ENCODE results near the gene LRIT2.
"Not testable (repeated sequence)": the region's sequence is repeated elsewhere in the genome, so short reads cannot be mapped to it uniquely, and the experiment has no call there.

The LRIT2 gene

GRCh38 chr10:84185526-84186175 is 39.7 kb downstream of the LRIT2 start:
- H3F3A ChIP-seq (ENCODE audit: control insufficient read depth, insufficient read depth): no peaks in the 10 kb centered on the region
- H3K27me3 ChIP-seq (ENCODE audit: control insufficient read depth, low read length): no peaks in the 10 kb centered on the region
- H3K36me3 ChIP-seq (ENCODE audit: control insufficient read depth, low read length): no peaks in the 10 kb centered on the region
- H3K27ac ChIP-seq (ENCODE audit: low read depth, low read length): no peak overlapping the region
- H3K4me1 ChIP-seq (ENCODE audit: control insufficient read depth, low read length): no peaks in the 10 kb centered on the region
- H3K79me2 ChIP-seq (ENCODE audit: control insufficient read depth, low read length): no peaks in the 10 kb centered on the region
- no peaks in the 10 kb centered on the region for H3K9me2 ChIP-seq (replicated peaks; ENCODE audit: control insufficient read depth, low read length)
- H3K9me3 ChIP-seq (ENCODE audit: control insufficient read depth, insufficient read depth, low read length): no peaks in the 10 kb centered on the region
- TF ChIP-seq CTCF (IDR thresholded peaks at IDR 0.05; ENCODE audit: low read depth, low read length, poor library complexity, severe bottlenecking): no peak
- TF ChIP-seq EZH2phosphoT487 (IDR thresholded peaks at IDR 0.05; ENCODE audit: borderline replicate concordance, low read length): no peak
- no peaks in the 10 kb centered on the region for H4K20me1 ChIP-seq (ENCODE audit: control insufficient read depth, insufficient read depth, low read depth, low read length)
- no peak overlapping the region for H3K4me3 ChIP-seq (ENCODE audit: low read length)
- no peak overlapping the region for H3K4me2 ChIP-seq (ENCODE audit: low read length)

DNA sequence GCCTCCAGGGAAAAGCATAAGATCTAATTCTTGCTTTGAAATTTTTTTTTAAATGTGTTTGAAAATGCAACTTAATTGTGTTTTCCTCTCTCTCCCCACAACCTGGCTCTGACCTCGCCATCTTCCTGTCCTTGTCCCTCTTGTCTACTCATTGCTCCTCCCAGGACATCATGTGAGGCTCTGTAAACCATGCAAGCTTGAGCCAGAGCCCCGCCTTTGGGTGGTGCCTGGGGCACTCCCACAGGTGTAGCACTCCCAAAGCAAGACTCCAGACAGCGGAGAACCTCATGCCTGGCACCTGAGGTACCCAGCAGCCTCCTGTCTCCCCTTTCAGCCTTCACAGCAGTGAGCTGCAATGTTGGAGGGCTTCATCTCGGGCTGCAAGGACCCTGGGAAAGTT is 40.8 kb downstream of the LRIT2 start:
- Histone ChIP-seq H3K9me3 (ENCODE audit: control insufficient read depth, insufficient read depth, low read length) (no peaks in the 10 kb centered on the region), H3K4me1 (ENCODE audit: control insufficient read depth, low read length) (peaks cover 3% of the 10 kb centered on the region), H4K20me1 (ENCODE audit: control insufficient read depth, insufficient read depth, low read depth, low read length) (no peaks in the 10 kb centered on the region), H3K27ac (ENCODE audit: low read depth, low read length) (no peak overlapping the region), H3F3A (ENCODE audit: control insufficient read depth, insufficient read depth) (no peaks in the 10 kb centered on the region), H3K4me3 (ENCODE audit: low read length) (no peak overlapping the region), H3K27me3 (ENCODE audit: control insufficient read depth, low read length) (no peaks in the 10 kb centered on the region), H3K9me2 (replicated peaks; ENCODE audit: control insufficient read depth, low read length) (no peaks in the 10 kb centered on the region), H3K4me2 (ENCODE audit: low read length) (no peak overlapping the region), H3K36me3 (ENCODE audit: control insufficient read depth, low read length) (no peaks in the 10 kb centered on the region), H3K79me2 (ENCODE audit: control insufficient read depth, low read length) (no peaks in the 10 kb centered on the region)
- TF ChIP-seq EZH2phosphoT487 (IDR thresholded peaks at IDR 0.05; ENCODE audit: borderline replicate concordance, low read length) (no peak), CTCF (IDR thresholded peaks at IDR 0.05; ENCODE audit: low read depth, low read length, poor library complexity, severe bottlenecking) (no peak)

- Histone ChIP-seq H3K9me3 (ENCODE audit: control insufficient read depth, insufficient read depth, low read length) (no peaks in the 10 kb centered on the region), H3K27me3 (ENCODE audit: control insufficient read depth, low read length) (no peaks in the 10 kb centered on the region), H3K79me2 (ENCODE audit: control insufficient read depth, low read length) (no peaks in the 10 kb centered on the region), H3F3A (ENCODE audit: control insufficient read depth, insufficient read depth) (no peaks in the 10 kb centered on the region), H3K27ac (ENCODE audit: low read depth, low read length) (no peak overlapping the region), H3K9me2 (replicated peaks; ENCODE audit: control insufficient read depth, low read length) (no peaks in the 10 kb centered on the region), H3K4me1 (ENCODE audit: control insufficient read depth, low read length) (peaks cover 31% of the 10 kb centered on the region), H3K36me3 (ENCODE audit: control insufficient read depth, low read length) (no peaks in the 10 kb centered on the region), H3K4me3 (ENCODE audit: low read length) (no peak overlapping the region), H3K4me2 (ENCODE audit: low read length) (no peak overlapping the region), H4K20me1 (ENCODE audit: control insufficient read depth, insufficient read depth, low read depth, low read length) (no peaks in the 10 kb centered on the region)
- no peak for TF ChIP-seq CTCF (IDR thresholded peaks at IDR 0.05; ENCODE audit: low read depth, low read length, poor library complexity, severe bottlenecking)
- no peak for TF ChIP-seq EZH2phosphoT487 (IDR thresholded peaks at IDR 0.05; ENCODE audit: borderline replicate concordance, low read length)
Measured at GRCh38 chr10:84181631-84182030, 43.7 kb downstream of the LRIT2 start.

DNA sequence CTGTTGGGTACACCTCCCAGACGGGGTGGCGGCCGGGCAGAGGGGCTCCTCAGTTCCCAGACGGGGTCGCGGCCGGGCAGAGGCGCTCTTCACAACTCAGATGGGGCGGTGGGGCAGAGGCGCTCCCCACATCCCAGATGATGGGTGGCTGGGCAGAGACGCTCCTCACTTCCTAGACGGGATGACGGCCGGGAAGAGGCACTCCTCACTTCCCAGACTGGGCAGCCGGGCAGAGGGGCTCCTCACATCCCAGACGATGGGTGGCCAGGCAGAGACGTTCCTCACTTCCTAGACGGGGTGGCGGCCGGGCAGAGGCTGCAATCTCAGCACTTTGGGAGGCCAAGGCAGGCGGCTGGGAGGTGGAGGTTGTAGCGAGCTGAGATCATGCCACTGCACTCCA is 45.0 kb downstream of the LRIT2 start:
- H3K4me3 ChIP-seq (ENCODE audit: low read length); H3K79me2 ChIP-seq (ENCODE audit: control insufficient read depth, low read length); H3F3A ChIP-seq (ENCODE audit: control insufficient read depth, insufficient read depth); H3K27ac ChIP-seq (ENCODE audit: low read depth, low read length); H3K27me3 ChIP-seq (ENCODE audit: control insufficient read depth, low read length); H3K9me3 ChIP-seq (ENCODE audit: control insufficient read depth, insufficient read depth, low read length); H3K36me3 ChIP-seq (ENCODE audit: control insufficient read depth, low read length); H3K4me2 ChIP-seq (ENCODE audit: low read length); H4K20me1 ChIP-seq (ENCODE audit: control insufficient read depth, insufficient read depth, low read depth, low read length); H3K9me2 ChIP-seq (replicated peaks; ENCODE audit: control insufficient read depth, low read length): not testable (repeated sequence)
- peaks cover 31% of the 10 kb centered on the region for H3K4me1 ChIP-seq (ENCODE audit: control insufficient read depth, low read length)

All from DOHH2 (cell line).